Lower leg skin (tissue), 3 donors: ENCODE measurements around the gene IER2.

Experiments
- CTCF ChIP-seq, 3 donors: fragments of 450-650 bp; IDR thresholded peaks; one replicate each; pipeline ENCODE4 v1.5.1; 2016; ENCODE audit warnings: antibody characterized with exemption in 3 of 3, mild to moderate bottlenecking in 3 of 3, moderate library complexity in 2 of 3
- POLR2A ChIP-seq, 2 donors: fragments of 450-650 bp; IDR thresholded peaks; one replicate each; pipeline ENCODE4 v1.6.1; 2016 to 2017; ENCODE audit warnings: antibody characterized with exemption in 2 of 2, mild to moderate bottlenecking in 1 of 2, moderate library complexity in 1 of 2

- TF ChIP-seq CTCF (IDR thresholded peaks at IDR 0.05): no peak
- no peak for TF ChIP-seq POLR2A (IDR thresholded peaks at IDR 0.05)
These were observed 13.6 kb downstream of the IER2 start for GRCh38 chr19:13163609-13164342.
